NOMO-1 treated with DMSO at 0.1 percent for 48 hours (cell line): ENCODE measurements around the gene SSTR4.

ENCODE experiments used
- DNase-seq: peaks from one replicate; lab custom pipeline; 2025; ENCODE audit not compliant: unreplicated experiment; lab: John Stamatoyannopoulos, UW

SSTR4 gene

DNA sequence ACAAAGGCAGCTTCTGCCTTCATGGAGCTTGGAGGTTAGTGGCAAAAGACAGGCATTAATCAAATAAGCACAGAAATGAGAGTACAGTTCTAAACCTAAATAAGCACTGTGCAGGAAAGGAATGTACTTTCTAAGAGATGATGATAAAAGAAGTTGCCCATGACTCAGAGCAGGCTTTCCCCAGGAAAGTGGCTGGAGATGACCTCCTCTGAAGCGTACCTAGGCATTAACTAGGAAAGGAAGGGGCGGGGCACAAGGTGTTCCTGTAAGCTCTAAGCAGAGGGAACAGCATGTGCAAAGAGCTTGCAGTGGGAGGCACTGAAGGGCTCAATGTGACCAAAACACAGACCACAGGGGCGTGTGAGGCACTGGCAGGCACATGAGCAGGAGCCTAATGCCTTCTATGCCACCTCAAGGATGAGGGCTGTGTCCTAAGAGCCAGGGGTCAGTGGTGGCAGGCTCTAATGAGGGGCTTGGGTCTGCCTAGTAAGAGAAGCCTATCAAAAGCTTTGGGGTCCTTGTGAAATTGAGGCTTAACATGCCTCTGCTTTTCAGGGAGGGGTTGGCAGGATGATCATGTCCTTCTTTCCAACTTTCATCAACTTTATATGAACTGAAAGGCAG, 4.9 kb downstream of the SSTR4 start:
- no peak for DNase-seq

DNA sequence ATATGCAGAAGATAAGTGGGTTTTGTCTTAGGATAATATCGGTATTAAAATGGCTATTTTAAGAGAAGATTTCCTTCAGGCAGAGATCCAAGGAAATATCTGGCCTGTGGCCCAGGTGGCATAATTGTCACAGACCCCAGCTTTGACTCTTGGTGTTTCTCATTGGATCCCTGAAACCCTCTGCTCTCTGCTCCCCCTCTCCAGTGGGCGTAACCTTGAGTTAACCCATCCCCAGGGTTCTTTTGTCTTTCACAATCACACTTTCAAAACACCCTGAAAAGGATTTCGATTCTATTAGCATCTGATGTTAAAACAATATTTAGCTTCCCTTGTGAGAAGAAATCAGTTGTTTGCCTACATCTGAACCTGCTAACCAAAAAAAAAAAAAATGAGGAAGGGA, 7.2 kb downstream of the SSTR4 start:
- DNase-seq = no peak

DNA sequence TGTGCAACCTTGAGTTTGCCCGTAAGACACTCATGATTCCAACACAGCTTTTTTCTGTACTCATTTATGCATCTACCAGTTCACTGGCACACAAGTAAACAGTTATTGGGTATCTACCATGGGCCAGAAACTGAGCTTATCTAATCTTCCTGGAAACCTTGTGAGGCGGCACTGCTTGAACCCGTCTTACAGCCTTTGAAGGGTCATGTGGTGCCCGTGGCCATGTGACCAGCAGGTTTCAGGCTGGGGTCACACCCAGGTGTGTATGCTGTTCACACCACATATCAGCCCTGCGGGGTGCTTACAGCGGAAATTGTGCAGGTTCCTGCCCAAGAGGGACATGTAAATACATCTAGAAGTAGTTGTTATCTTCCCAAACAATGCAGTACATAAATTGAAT, 8.3 kb downstream of the SSTR4 start:
- DNase-seq = no peak

DNA sequence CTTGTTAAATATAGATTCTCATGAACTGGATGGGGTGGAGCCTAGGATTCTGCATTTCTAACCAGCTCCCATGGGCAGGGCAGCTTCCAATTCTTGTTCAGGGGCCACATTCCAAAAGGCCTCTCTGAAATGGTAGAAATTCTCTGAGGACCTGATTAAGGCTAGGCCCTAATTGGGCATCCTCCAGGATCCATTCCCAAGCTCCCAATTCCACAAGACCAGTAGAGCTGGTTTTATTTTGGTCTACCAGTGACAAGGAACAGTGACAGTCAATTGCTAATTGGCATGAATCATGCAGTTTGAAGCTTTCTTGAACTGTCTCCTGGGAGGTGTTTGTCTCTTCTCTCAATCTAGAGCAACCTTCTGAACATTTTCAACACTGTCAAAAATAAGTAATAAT, 11.3 kb downstream of the SSTR4 start:
- DNase-seq = peak; percentile 9

DNA sequence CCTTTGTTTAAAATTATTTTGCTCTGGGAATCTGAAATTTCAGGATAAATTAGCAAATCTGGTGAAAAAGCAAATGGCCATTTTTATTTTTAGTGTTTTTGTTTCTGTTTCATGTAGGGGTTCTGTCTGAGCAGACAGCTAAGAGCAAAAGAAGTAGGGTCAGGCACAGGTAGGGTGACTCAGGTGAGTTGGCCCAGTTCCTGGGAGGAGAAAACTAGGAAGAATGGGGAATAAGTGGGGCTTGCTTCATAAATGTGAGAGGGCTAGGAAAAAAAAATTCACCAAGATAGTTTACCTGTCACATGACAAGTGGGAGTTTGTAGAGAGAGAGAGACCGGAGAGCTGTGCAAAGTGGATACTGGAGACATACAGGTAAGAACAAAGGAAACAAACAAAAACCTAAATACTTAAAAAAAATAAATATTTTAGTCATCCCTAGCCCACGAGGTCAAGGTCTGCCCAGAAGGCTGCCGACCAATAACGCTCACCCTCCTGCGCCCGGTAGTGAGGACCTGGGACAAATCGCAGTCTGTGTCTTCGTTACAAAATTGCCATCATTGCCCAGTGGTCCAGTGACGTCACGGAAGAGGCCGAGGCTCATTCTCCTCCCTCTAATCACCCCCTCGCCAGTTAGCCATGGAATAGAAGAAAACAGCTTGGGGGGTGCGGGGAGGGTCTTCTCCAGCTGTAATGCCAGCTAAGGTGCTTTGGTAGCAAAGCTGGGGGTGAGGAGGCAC, 12.1 kb downstream of the SSTR4 start:
- no peak for DNase-seq

DNA sequence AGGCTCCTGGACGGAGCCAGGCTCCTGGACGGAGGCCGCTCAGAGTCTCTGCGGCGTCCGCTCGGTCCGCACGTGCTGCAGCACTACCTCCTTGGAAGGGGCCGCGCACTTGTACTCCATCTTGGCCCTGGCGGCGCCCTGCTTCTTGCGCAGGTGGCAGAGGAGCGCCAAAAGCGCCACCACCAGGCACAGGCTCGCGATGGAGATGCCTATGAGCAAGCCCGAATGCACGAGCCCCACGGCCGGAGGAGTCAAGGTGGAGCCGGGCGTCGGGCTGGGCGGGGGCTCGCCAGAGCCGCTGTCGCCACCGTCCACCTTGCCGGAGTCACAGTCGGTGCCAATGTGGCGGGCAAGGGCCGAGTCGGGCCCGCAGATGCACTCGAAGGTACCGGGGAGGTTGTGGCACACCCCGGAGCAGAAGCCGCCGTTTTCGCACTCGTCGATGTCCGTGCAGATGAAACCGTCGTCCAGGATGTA, 12.7 kb downstream of the SSTR4 start:
- peak; percentile 18 for DNase-seq

DNA sequence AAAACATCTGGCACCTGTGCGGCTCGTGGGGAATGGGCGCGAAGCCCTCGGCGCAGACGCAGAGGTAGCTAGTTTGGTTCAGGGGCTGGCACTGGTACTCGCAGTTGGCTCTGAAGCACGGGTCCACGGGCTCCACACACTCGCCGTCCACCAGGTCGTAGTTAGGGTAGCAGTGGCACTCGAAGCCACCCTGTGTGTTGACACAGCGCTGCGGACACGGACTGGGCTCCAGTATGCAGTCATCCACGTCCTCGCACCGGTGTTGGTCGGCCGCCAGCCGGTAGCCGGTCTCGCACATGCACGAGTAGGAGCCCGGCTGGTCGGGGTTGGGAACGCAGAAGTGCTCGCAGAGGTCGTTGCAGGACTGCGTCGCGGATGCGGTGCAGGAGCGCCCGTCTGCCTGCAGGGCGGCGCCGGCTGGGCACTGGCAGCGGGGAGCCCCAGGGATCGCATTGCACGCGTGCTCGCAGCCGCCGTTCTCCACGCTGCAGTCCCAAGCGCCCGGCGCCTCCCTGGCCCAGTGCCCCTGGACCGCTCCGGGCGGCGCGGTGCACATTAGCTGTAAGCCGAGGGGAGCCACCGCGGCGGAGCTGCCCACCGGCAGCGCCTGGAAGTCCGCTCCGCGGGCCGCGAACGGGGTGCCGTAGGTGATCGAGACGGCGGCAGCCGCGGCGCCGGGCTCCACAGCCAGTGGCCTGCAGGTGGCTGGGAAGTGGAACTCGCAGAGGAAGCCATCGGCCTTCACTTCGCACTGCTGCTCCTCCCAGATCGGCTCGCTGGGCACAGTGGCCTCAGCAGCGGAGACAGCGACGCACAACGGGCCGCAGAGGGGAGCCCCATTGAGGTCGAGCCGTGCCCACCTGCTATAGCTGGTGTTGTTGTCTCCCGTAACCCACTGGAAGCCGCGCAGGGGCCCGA, 13.4 kb downstream of the SSTR4 start:
- peak; percentile 77 for DNase-seq

DNA sequence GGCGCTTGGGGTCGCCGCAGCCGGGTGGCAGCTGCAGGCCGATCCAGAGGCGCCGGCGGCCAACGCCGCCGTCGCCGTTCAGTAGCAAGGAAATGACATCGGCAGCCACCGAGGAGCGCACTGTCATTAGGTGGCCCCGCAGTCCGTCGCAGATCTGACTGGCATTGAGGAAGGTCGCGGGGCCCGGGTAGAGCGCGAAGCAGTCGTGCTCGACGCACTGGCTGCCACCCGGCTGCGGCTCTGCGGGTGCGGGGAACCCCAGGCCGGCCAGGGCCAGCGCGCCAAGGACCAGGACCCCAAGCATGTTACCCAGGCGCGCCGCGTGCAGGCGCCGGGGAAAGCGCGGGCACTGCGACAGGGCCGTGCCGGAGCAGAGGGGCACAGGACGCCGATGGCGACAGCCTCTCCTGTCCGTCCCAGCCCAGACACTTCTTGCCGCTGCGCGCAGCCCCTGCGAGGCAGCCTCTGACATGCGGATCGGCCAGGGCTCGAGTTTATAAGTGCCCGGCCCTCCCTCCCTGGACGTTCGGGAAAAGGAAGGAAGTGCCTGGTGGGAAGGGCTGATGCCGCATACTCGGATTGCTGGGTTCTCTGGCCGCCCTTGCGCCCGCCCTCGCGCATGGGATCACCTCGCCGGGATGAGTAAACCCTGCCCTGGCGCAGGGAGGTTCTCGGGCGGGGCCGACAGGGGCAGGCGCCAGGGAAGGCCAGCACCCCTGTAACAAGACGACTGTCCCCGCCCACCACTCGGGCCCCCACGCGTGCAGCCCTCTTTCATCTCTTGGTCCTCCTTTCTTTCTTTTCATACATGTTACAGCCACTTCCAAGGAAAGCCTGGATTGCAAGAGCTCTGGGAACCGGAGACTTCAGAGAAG, 14.3 kb downstream of the SSTR4 start, which contains the start of gene THBD:
Gene THBD, minus strand, starts transcription at position 472 of the 875 bp plus-strand sequence. Its CDS starts 168 bp downstream, at position 304.
- DNase-seq = peak; percentile 46

DNA sequence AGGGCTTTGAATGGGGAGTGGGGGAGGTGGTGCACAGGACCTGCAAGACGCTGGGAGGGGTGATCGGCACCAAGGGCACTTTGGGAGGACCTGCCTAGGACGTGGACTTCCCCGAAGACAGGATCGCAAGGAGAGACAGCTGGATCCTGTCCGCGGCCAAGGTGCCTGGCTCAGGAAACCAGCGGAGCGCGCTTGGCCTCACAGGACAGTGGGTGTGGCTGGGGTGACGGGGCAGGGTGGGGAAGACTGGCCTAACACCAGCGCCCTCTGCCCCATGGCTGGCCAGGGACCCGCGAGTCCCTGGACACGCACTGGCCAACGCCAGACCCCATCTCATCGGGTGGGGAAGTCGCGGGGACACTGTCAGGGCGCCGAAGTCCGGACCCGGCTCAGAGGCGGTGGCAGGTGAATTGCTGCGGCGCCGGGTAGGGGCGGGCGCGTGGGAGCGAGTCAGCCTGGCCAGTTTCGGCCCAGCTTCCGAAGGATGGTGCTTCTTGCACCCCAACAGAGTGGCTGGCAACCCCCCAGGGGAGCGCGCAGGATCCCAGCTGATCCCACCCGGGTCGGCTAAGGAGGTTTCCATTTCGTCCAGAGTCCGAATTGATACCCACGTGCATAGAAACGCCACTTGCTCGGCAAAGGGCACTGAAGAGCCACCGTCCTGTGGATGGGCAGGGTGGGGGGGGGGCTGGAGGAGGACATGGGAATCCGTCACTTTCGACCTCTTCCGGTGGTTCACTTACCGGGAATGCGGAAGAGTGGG, 15.1 kb downstream of the SSTR4 start:
- DNase-seq = no peak

DNA sequence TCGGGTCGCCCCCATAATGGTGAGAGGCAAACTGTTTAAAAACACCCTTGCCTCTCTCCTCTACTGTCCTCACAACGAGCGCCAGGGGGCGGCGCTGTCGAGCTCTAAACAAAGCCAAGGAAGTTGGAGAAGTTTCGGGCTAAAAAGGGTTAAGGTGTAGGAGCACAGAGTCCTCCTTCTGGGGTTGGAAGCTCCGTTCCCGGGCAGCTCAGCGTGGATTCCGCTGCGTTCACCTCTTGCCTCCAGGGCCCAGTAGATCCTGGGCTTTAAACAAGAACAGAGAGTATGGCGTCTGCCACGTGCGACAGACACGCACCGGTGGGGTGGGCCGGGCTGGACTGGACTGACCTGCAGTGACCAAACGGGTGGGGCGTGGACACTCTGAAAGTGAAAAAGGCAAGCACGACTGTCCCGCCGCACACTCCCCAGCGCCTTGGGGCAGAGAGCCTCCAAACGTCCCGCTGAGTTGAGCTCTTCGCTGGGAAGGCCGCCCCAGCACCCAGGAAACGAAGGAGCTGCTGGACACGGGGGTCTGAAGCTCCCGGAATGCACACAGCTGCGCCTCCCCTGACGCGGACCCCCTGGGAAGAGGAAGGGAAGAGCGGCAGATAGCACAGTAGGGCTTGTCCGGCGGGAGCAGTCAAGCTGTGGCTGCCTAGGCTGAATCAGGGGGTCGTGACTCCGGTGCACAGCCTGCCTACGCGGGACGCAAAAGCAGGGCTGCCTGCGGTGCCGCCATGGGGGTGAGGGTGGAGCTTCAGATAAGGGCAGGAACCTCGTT, 15.9 kb downstream of the SSTR4 start:
- peak; percentile 93 for DNase-seq

DNA sequence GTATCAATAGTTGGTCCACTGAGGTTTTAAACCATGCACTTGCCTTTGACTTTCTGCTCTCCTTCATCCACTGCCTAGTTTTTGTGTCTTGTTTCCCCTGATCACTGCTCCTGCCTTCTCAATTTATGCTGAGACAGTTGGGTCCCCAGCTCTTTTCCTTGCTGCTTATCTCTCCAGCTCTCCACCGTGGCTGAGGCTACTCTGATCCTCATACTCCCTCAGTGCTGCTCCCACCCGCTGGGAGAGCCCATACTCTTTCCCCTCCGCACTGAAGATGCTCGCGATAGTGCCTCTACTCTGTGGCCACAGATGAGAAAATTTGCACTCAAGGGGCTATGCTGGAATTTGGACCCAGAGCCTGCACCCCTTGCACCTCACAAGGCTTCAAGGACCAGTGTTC, 17.8 kb downstream of the SSTR4 start:
- DNase-seq = no peak

DNA sequence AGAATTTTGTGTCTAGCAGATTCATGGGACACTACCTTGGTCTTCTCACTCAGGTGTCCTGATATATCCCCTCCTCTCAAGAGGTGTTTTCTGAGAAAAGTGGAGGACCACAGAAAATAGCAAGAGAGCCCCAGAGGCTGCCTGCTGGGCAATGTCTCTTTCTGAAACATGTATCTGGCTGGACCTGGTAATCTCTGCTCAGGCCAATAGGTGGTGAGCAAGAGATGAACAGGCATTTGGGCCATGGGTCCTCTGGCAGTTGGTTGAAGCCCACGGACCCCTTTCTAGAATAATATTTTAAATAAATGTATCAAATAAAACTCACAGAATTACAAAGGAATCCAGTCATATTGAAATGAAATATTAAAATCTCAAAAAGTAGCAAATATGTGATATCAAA, 23.1 kb downstream of the SSTR4 start:
- no peak for DNase-seq

DNA sequence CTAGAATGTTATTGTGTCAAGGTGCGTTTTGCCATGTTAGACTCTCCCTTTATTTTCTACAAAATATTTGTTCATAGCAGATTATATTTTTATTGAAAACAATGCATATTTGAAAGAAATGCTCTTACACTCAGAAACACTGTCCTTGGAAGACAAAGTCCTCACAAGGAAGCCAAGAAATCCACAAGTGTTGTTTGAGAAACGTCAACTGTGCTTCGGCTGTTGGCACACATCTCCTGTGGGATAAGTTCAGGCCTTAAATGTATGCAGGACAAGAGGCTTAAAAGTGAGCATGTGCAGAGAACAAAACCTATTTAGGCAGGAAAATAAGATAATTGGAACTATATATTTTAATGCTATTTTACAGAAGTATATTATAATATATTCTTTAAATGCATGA, 23.9 kb downstream of the SSTR4 start:
- no peak for DNase-seq

DNA sequence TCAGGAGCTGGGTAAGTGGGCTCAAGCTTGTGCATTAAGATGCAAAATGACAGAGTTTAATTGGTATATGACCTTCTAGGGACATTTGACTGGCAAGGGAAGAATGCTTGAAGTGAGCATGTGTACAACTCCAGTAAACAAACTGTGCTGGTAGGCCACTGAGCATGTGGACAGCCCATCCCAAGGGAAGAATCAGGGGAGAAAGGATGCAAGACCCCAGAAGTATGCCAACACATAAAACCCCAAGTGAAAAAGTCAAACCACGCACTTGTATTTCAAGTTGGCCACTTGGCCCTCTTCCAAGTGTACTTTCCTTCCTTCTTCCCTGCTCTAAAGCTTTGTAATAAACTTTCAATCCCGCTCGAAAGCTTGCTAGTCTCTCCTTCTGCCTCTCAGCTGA, 24.7 kb downstream of the SSTR4 start:
- DNase-seq = no peak

DNA sequence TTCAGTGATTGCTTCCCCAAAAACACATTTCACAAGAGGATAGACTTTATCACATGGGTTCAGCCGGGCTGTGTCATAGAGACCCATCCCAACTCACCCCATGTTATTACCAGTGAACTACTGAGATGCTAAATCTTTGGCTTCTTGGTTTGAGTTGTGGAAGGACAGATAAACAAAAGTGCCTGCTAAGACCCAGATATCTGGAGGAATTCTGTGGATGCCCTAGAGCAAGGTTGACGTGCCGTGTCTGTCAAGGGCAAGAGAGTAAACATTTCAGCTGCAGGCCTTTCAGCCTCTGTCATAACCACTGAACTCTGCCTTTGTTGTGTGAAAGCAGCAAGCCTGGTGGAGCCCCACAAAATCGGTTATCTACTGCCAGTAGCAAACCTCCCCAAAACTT, 25.5 kb downstream of the SSTR4 start:
- no peak for DNase-seq

DNA sequence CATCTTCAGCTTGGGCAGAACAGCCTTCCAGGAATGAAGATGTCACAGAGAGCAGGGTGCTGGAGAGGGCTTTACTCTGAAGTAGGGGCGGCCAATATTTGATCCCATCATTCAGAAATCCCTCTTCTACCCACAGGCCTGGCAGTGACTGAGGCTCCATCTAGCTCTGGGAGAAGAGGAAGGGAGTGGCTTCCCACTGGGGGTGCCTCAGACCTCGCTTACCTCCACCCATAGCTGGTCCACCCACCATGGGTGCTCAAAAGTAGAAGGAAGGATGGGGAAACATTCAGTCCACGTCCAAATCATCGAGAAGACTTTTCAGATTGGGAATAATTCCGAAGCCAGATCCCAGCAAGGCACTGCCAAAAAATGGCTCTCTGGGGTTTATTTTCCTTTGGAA, 26.1 kb downstream of the SSTR4 start:
- DNase-seq = no peak

DNA sequence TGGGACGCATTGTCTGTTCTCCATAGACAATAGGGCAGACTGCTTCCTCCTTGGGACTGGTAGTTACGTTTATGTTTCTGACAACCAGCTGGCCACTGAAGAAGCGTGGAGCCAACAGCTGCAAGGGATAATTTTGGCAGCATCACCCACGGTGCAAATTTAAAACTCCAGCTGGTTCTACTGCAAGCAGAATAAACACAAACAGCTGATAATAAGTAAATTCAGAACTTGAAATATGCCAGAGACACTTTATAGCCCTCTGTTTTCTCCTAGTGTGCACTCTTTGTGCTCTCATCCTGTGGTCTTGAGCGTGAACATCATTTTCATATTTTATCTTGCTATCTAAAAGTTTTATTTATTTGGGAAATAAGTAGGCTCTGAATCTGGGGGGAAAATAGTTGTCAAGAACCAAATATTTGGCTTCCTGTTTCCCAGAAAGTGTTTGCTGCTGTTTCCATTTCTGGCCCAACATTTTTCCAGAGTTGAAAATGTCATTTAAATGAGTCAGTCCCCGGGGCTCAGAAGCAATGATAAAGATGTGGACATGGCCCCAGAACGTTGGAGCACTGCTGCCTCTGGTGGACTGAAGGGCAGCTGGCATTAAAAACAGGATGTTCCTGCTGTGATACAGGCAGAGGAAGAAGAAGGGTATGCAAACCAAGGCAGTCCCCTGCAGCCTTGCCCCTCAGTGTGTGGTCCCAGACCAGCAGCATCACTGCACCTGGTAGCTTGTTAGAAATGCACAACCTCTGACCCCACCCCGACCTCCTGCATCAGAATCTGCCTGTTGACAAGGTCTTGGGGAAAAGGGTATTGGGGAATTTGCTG, 26.8 kb downstream of the SSTR4 start:
- DNase-seq = peak; percentile 16

DNA sequence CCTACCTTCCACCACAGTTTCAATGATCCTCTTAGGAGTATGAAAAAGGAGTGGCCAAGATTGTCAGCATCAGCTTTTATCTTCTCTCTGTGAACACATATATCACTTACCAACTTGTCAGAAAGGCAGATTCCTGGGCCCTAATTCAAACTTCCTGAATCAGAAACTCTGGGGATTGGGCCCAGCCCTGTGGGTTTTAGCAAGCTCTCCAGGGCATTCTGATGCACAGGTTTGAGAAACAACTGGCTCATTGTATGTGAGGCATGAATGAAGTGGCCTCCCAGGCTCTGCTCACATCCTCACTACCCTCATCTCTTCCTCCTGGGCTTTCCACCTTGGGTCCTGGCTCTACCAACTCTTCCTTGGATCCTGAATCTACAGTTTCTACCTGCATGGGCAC, 27.5 kb downstream of the SSTR4 start:
- DNase-seq = no peak
